22Rv1 (cell line): ENCODE results near the gene ADORA1.

Experiments used
- ZFX ChIP-seq: fragments of 450-650 bp; IDR thresholded peaks from 2 replicates; pipeline ENCODE4 v1.6.1; 2017; ENCODE audit warnings: antibody characterized with exemption, borderline replicate concordance
- TF ChIP-seq, protein P1 (sequence below): fragments of 450-650 bp; IDR thresholded peaks from 2 replicates; pipeline ENCODE4 v1.5.1; 2017; ENCODE audit warnings: mild to moderate bottlenecking

- TF ChIP-seq, protein P1, sequence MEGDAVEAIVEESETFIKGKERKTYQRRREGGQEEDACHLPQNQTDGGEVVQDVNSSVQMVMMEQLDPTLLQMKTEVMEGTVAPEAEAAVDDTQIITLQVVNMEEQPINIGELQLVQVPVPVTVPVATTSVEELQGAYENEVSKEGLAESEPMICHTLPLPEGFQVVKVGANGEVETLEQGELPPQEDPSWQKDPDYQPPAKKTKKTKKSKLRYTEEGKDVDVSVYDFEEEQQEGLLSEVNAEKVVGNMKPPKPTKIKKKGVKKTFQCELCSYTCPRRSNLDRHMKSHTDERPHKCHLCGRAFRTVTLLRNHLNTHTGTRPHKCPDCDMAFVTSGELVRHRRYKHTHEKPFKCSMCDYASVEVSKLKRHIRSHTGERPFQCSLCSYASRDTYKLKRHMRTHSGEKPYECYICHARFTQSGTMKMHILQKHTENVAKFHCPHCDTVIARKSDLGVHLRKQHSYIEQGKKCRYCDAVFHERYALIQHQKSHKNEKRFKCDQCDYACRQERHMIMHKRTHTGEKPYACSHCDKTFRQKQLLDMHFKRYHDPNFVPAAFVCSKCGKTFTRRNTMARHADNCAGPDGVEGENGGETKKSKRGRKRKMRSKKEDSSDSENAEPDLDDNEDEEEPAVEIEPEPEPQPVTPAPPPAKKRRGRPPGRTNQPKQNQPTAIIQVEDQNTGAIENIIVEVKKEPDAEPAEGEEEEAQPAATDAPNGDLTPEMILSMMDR, result no peak
- no peak for TF ChIP-seq ZFX
These were observed 53.2 kb downstream of the ADORA1 start for GRCh38 chr1:203180611-203181330.
